AG04450 (cell line): ENCODE data around the gene CNOT6. TPM values are rescaled to one million over a fixed set of nuclear protein-coding genes. Genes with fewer than 3 reads are reported as not detected.

ENCODE experiments used
- CTCF ChIA-PET: fragments of 300-600, 350-600 bp; formaldehyde crosslinking; extraction: SDS; loops from one replicate; lab custom pipeline; 2022; ENCODE audit warnings: antibody characterized with exemption, inconsistent platforms; lab: Charles Lee
- POLR2A ChIA-PET: fragments of 350-600 bp; formaldehyde crosslinking; extraction: SDS; loops from one replicate; lab custom pipeline; 2021; ENCODE audit warnings: antibody characterized with exemption, inconsistent platforms; lab: Yijun Ruan, JAX
- DNase-seq: peaks from one replicate; pipeline ENCODE4 v3.0.0-alpha.2; 2011; ENCODE audit warnings: low read depth, low spot score
- H3K27ac ChIP-seq: one replicate; pipeline ENCODE4 v1.5.1; 2012; ENCODE audit warnings: low read depth, low read length, control low read depth
- H3K27me3 ChIP-seq: one replicate; pipeline ENCODE4 v1.6.0; 2012; ENCODE audit warnings: low read length; ENCODE audit not compliant: control insufficient read depth, insufficient read depth
- H3K4me3 ChIP-seq: 2 replicates; pipeline ENCODE4 v1.5.1; 2011; ENCODE audit warnings: mild to moderate bottlenecking, low read depth, low read length, control low read depth
- H3K9me3 ChIP-seq: 2 replicates; pipeline ENCODE4 v1.5.1; 2012; ENCODE audit warnings: low read length; ENCODE audit not compliant: control insufficient read depth, insufficient read depth
- polyA plus RNA-seq: library from polyadenylated mRNA; depleted of rRNA; stranded (reverse); fragments of >200 nt; gene quantifications from 2 replicates; pipeline ENCODE4 v1.2.3, GENCODE V29; 2011
- TF ChIP-seq, protein P1 (sequence below): IDR thresholded peaks from 2 replicates; pipeline ENCODE4 v1.5.1; 2011; ENCODE audit warnings: low read depth, low read length, control low read depth, inconsistent platforms

CNOT6 gene
- polyA plus RNA-seq, 1 experiment, result 21.5 TPM

DNA sequence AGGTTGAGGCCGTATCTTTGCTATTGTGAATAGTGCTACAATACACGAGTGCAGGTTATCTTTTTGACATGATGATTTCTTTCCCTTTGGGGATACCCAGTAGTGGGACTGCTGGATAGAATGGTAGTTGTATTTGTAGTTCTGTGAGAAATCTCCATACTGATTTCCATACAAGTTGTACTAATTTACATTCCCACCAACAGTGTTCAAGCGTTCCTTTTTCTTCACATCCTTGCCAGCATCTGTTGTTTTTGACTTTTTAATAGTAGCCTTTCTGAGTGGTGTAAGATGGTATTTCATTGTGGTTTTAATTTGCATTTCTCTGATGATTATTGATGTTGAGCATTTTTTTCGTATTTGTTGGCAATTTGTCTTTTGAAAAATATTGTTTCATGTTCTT is 41.4 kb downstream of the CNOT6 start:
- DNase-seq, result no peak
- TF ChIP-seq, protein P1, sequence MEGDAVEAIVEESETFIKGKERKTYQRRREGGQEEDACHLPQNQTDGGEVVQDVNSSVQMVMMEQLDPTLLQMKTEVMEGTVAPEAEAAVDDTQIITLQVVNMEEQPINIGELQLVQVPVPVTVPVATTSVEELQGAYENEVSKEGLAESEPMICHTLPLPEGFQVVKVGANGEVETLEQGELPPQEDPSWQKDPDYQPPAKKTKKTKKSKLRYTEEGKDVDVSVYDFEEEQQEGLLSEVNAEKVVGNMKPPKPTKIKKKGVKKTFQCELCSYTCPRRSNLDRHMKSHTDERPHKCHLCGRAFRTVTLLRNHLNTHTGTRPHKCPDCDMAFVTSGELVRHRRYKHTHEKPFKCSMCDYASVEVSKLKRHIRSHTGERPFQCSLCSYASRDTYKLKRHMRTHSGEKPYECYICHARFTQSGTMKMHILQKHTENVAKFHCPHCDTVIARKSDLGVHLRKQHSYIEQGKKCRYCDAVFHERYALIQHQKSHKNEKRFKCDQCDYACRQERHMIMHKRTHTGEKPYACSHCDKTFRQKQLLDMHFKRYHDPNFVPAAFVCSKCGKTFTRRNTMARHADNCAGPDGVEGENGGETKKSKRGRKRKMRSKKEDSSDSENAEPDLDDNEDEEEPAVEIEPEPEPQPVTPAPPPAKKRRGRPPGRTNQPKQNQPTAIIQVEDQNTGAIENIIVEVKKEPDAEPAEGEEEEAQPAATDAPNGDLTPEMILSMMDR, result no peak
- CTCF ChIA-PET, result no interaction called here

DNA sequence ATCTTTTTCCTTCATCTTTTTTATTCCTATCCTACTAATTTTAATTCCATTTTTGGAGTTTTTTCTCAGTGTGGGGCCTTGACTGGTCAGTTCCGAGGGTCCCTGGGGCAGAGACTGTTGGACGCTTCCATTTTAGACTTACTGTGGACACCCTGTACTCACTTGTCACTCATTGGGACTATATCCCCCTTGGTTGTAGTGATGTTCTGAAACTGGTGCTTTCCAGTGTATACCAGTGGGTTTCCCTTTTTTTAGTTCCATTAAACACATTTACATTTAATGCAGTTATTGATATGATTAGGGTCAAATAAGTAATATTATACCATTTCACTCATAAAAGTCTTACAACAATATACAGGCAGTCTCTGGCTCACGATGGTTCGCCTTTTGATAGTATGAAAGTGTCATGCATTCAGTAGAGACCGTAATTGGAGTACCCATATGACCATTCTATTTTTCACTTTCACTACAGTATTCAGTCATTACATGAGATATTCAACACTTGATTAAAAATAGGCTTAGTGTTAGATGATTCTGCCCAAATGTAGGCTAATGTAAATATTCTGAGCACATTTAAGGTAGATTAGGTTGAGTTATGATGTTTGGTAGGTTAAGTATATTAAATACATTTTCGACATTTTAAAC is 46.0 kb downstream of the CNOT6 start:
- ChIA-PET CTCF (interaction anchor here (0.6 kb wide), 1 partner anchor 413 kb away, joined by 3 read pairs; no protein-coding TSS in a partner anchor), POLR2A (no interaction called here)

More for the DNA sequence above, 41.4 kb downstream of the CNOT6 start:
- Histone ChIP-seq H3K27me3 (no peaks in the 10 kb centered on the region), H3K27ac (no peak overlapping the region), H3K9me3 (no peaks in the 10 kb centered on the region; the same call in 1 of the 2 replicates), H3K4me3 (no peak overlapping the region)
- POLR2A ChIA-PET, result no interaction called here

DNA sequence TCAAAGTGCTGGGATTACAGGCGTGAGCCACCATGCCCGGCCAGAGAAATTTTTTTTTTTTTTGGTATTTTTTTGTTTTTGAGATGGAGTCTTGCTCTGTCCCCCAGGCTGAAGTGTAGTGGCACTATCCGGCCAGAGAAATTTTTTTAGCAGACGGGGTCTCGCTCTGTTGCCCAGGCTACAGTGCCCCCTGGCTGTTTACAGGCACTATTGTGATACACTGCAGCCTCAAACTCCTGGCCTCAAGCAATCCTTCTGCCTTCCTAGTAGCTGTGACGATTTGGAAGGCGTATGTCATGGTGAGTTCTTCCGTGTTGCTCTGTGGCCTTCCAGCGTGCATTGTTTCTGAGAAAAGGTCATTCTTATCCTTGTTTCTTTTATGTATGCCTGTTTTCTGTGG is 47.5 kb downstream of the CNOT6 start:
- DNase-seq, result no peak
- POLR2A ChIA-PET, result no interaction called here
- TF ChIP-seq, protein P1, result no peak
- Histone ChIP-seq H3K4me3 (no peak overlapping the region), H3K27me3 (no peaks in the 10 kb centered on the region), H3K27ac (no peak overlapping the region), H3K9me3 (no peaks in the 10 kb centered on the region)
- CTCF ChIA-PET, result interaction anchor here (0.6 kb wide), 1 partner anchor 37 kb away, joined by 5 read pairs; no protein-coding TSS in a partner anchor

More for the DNA sequence above, 46.0 kb downstream of the CNOT6 start:
- TF ChIP-seq, protein P1, result no peak
- no peak overlapping the region for H3K4me3 ChIP-seq
- no peak overlapping the region for H3K27ac ChIP-seq
- no peaks in the 10 kb centered on the region for H3K9me3 ChIP-seq
- no peak for DNase-seq
- no peaks in the 10 kb centered on the region for H3K27me3 ChIP-seq

DNA sequence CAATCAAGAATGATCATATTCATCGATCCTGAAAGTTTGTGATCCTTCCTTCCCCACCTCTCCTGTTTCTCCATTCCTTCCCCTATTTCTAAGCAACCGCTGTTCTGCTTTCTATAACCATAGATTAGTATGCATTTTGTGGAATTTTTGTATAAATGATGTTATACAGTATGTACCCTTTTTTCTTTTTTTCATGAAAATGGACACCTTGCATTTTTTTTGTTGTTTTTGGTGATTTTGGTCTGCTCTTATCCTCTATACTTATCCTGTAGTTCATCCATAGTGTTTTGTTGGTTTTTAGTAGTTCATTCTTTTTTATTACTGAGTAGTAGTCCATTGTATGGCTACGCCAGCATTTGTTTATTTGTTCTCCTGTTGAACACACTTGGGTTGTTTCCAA is 51.1 kb downstream of the CNOT6 start:
- TF ChIP-seq, protein P1, result no peak
- CTCF ChIA-PET, result interaction anchor here (1.8 kb wide), 1 partner anchor 8 kb away, joined by 6 read pairs; no protein-coding TSS in a partner anchor
- no peak for DNase-seq
- Histone ChIP-seq H3K9me3 (no peaks in the 10 kb centered on the region), H3K27ac (no peak overlapping the region), H3K4me3 (no peak overlapping the region), H3K27me3 (no peaks in the 10 kb centered on the region)
- POLR2A ChIA-PET, result no interaction called here

DNA sequence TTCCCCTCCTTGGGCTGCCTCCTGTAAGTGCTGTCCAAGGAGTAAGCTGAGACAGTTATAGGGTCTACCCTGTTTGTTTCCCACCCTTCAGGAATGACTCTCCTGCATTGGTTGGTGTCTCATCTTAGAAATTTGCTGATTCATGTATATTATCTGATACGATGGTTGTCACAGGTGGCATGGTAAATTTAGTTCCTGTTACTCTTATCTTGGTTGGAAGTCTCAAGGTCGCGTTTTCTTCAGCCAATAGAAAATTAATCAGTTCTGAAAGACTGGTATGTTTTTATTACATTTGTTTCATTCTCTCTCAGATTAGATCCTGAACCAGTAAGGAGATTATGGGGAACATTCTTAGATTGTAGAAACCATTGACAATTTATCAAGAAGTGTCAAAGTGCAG is 54.4 kb downstream of the CNOT6 start:
- ChIA-PET CTCF (interaction anchor here (1.1 kb wide), 1 partner anchor 70 kb away, joined by 3 read pairs; no protein-coding TSS in a partner anchor), POLR2A (no interaction called here)
- H3K4me3 ChIP-seq, result no peak overlapping the region
- no peak for DNase-seq
- no peak overlapping the region for H3K27ac ChIP-seq
- TF ChIP-seq, protein P1, result no peak
- no peaks in the 10 kb centered on the region for H3K27me3 ChIP-seq
- no peaks in the 10 kb centered on the region for H3K9me3 ChIP-seq
